ENCODE data around the gene PDGFC.

The PDGFC gene

GRCh38 chr4:156952078-156952759 lies 19.4 kb downstream of the PDGFC start:
- Histone ChIP-seq H3K9me3 (replicated peaks; ENCODE audit: insufficient read depth, low read length) (no peaks in the 10 kb centered on the region), H3K27ac (ENCODE audit: low read length) (no peak overlapping the region), H3K9me2 (replicated peaks; ENCODE audit: insufficient read depth, low read length) (no peaks in the 10 kb centered on the region), H3F3A (ENCODE audit: insufficient read depth, low read length) (no peaks in the 10 kb centered on the region), H3K4me1 (ENCODE audit: low read length) (no peaks in the 10 kb centered on the region), H3K27me3 (replicated peaks; ENCODE audit: insufficient read depth, low read length) (no peaks in the 10 kb centered on the region), H3K4me2 (ENCODE audit: low read depth, low read length) (no peak overlapping the region), H3K79me2 (ENCODE audit: low read length) (no peaks in the 10 kb centered on the region), H4K20me1 (ENCODE audit: insufficient read depth, low read length) (no peaks in the 10 kb centered on the region), H3K9ac (ENCODE audit: low read length) (no peak overlapping the region), H3K36me3 (replicated peaks; ENCODE audit: insufficient read depth, low read length) (no peaks in the 10 kb centered on the region), H2AFZ (ENCODE audit: low read length) (no peak overlapping the region), H3K4me3 (ENCODE audit: low read length) (no peak overlapping the region)
- TF ChIP-seq, protein P1, sequence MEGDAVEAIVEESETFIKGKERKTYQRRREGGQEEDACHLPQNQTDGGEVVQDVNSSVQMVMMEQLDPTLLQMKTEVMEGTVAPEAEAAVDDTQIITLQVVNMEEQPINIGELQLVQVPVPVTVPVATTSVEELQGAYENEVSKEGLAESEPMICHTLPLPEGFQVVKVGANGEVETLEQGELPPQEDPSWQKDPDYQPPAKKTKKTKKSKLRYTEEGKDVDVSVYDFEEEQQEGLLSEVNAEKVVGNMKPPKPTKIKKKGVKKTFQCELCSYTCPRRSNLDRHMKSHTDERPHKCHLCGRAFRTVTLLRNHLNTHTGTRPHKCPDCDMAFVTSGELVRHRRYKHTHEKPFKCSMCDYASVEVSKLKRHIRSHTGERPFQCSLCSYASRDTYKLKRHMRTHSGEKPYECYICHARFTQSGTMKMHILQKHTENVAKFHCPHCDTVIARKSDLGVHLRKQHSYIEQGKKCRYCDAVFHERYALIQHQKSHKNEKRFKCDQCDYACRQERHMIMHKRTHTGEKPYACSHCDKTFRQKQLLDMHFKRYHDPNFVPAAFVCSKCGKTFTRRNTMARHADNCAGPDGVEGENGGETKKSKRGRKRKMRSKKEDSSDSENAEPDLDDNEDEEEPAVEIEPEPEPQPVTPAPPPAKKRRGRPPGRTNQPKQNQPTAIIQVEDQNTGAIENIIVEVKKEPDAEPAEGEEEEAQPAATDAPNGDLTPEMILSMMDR (IDR thresholded peaks at IDR 0.05; ENCODE audit: low read length) = no peak
- no peak for TF ChIP-seq EZH2 (optimal IDR thresholded peaks at IDR 0.05; ENCODE audit: low read depth, low read length)
- no peak for TF ChIP-seq EZH2phosphoT487 (IDR thresholded peaks at IDR 0.05; ENCODE audit: low read length)
- DNase-seq = no peak

DNA sequence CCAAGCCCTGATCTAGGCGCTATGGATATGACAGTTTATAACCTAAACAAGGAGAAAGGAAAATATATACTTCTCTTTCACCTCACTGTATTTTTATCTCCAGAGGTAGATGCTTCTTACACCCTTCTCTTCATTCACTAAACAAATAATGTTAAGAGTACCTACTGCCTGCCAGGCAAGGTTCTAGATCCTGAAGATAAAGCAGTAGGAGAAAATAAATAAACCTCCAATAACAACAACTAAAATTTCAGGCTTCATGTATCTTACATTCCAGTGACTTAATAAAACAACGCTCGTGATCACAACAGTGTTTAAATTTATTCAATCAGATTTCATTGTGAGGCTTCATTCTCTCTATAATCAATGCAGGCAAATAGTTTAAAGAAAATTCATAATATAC lies 20.7 kb downstream of the PDGFC start:
- Histone ChIP-seq H2AFZ (ENCODE audit: low read length) (no peak overlapping the region), H3K79me2 (ENCODE audit: low read length) (no peaks in the 10 kb centered on the region), H3K4me2 (ENCODE audit: low read depth, low read length) (no peak overlapping the region), H3K27ac (ENCODE audit: low read length) (no peak overlapping the region), H3K4me3 (ENCODE audit: low read length) (no peak overlapping the region), H3K36me3 (replicated peaks; ENCODE audit: insufficient read depth, low read length) (no peaks in the 10 kb centered on the region), H3K4me1 (ENCODE audit: low read length) (no peaks in the 10 kb centered on the region), H3K27me3 (replicated peaks; ENCODE audit: insufficient read depth, low read length) (no peaks in the 10 kb centered on the region), H3F3A (ENCODE audit: insufficient read depth, low read length) (no peaks in the 10 kb centered on the region), H4K20me1 (ENCODE audit: insufficient read depth, low read length) (no peaks in the 10 kb centered on the region), H3K9ac (ENCODE audit: low read length) (no peak overlapping the region), H3K9me2 (replicated peaks; ENCODE audit: insufficient read depth, low read length) (no peaks in the 10 kb centered on the region), H3K9me3 (replicated peaks; ENCODE audit: insufficient read depth, low read length) (no peaks in the 10 kb centered on the region)
- no peak for DNase-seq
- TF ChIP-seq EZH2 (optimal IDR thresholded peaks at IDR 0.05; ENCODE audit: low read depth, low read length) (no peak), EZH2phosphoT487 (IDR thresholded peaks at IDR 0.05; ENCODE audit: low read length) (no peak)
- TF ChIP-seq, protein P1 (IDR thresholded peaks at IDR 0.05; ENCODE audit: low read length) = no peak

DNA sequence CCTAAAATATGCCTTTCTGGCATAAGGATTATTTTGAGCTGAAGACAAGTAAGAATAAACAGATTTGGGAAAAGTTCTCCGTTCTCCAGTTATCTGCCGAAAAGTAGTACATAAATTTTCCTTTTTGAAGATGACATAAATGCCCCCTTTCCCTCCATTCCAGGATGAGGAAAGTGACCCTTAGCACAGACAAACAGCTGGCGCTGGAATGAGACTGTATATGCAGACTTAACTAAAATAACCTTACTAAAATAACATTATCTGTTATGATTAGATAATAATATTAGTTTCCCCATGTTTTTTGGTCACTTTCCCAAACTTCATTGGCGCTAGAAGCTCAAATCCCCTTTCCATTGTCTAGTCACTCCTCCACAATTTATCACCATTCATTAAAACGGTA lies 21.5 kb downstream of the PDGFC start:
- no peaks in the 10 kb centered on the region for H3K4me1 ChIP-seq (ENCODE audit: low read length)
- no peak overlapping the region for H2AFZ ChIP-seq (ENCODE audit: low read length)

More for the DNA sequence above, 21.5 kb downstream of the PDGFC start:
- no peaks in the 10 kb centered on the region for H3K36me3 ChIP-seq (replicated peaks; ENCODE audit: insufficient read depth, low read length)
- no peak overlapping the region for H3K4me2 ChIP-seq (ENCODE audit: low read depth, low read length)
- no peaks in the 10 kb centered on the region for H3K79me2 ChIP-seq (ENCODE audit: low read length)
- no peaks in the 10 kb centered on the region for H3F3A ChIP-seq (ENCODE audit: insufficient read depth, low read length)
- H3K9ac ChIP-seq (ENCODE audit: low read length) = no peak overlapping the region
- DNase-seq = no peak
- TF ChIP-seq EZH2 (optimal IDR thresholded peaks at IDR 0.05; ENCODE audit: low read depth, low read length) (no peak), EZH2phosphoT487 (IDR thresholded peaks at IDR 0.05; ENCODE audit: low read length) (no peak)
- TF ChIP-seq, protein P1 (IDR thresholded peaks at IDR 0.05; ENCODE audit: low read length) = no peak
- H3K27me3 ChIP-seq (replicated peaks; ENCODE audit: insufficient read depth, low read length) = no peaks in the 10 kb centered on the region
- H3K9me2 ChIP-seq (replicated peaks; ENCODE audit: insufficient read depth, low read length) = no peaks in the 10 kb centered on the region
- no peaks in the 10 kb centered on the region for H4K20me1 ChIP-seq (ENCODE audit: insufficient read depth, low read length)
- no peaks in the 10 kb centered on the region for H3K9me3 ChIP-seq (replicated peaks; ENCODE audit: insufficient read depth, low read length)
- no peak overlapping the region for H3K27ac ChIP-seq (ENCODE audit: low read length)
- H3K4me3 ChIP-seq (ENCODE audit: low read length) = no peak overlapping the region

Data from MM.1S (cell line).